Panc1 (cell line): ENCODE data around the gene RASA3.

Experiments used
- POLR2AphosphoS5 ChIP-seq: IDR thresholded peaks from 2 replicates; pipeline ENCODE4 v1.6.1; 2012; ENCODE audit warnings: mild to moderate bottlenecking, low read depth, low read length, moderate library complexity
- REST ChIP-seq, 2 experiments: IDR thresholded peaks; 2 replicates each; pipeline ENCODE4 v1.6.1; 2011 to 2012; ENCODE audit warnings: low read depth in 2 of 2, control low read depth in 1 of 2, low read length in 1 of 2, mild to moderate bottlenecking in 1 of 2, moderate library complexity in 1 of 2; ENCODE audit not compliant: insufficient read depth in 1 of 2
- SIN3A ChIP-seq: IDR thresholded peaks from 2 replicates; pipeline ENCODE4 v1.6.1; 2012; ENCODE audit warnings: low read depth, mild to moderate bottlenecking, low read length, moderate library complexity, borderline replicate concordance; ENCODE audit not compliant: insufficient read depth
- TF ChIP-seq, protein P1 (sequence below): fragments of 450-650 bp; IDR thresholded peaks from 2 replicates; pipeline ENCODE4 v1.5.1; 2017; ENCODE audit warnings: mild to moderate bottlenecking

- TF ChIP-seq, protein P1, sequence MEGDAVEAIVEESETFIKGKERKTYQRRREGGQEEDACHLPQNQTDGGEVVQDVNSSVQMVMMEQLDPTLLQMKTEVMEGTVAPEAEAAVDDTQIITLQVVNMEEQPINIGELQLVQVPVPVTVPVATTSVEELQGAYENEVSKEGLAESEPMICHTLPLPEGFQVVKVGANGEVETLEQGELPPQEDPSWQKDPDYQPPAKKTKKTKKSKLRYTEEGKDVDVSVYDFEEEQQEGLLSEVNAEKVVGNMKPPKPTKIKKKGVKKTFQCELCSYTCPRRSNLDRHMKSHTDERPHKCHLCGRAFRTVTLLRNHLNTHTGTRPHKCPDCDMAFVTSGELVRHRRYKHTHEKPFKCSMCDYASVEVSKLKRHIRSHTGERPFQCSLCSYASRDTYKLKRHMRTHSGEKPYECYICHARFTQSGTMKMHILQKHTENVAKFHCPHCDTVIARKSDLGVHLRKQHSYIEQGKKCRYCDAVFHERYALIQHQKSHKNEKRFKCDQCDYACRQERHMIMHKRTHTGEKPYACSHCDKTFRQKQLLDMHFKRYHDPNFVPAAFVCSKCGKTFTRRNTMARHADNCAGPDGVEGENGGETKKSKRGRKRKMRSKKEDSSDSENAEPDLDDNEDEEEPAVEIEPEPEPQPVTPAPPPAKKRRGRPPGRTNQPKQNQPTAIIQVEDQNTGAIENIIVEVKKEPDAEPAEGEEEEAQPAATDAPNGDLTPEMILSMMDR = no peak
- no peak for TF ChIP-seq SIN3A
- TF ChIP-seq POLR2AphosphoS5 = no peak
- TF ChIP-seq REST (IDR thresholded peaks at IDR 0.05; ENCODE audit: insufficient read depth in 1 of 2, low read depth in 2 of 2, low read length in 1 of 2) = no peak
Observed at GRCh38 chr13:114129649-114130062, 2.8 kb downstream of the RASA3 start.
